HG03135 (cell line): ENCODE data around the gene FFAR1.

Experiments used
- ATAC-seq: cut with Tn5 transposase; IDR thresholded peaks from one replicate; pipeline ENCODE4 v1.9.1; 2021; ENCODE audit warnings: mild to moderate bottlenecking, moderate library complexity; ENCODE audit not compliant: unreplicated experiment

Gene FFAR1

GRCh38 chr19:35383536-35383935 lies 35.8 kb downstream of the FFAR1 start:
- ATAC-seq = no peak

- ATAC-seq = no peak
Measured at GRCh38 chr19:35388277-35389054, 40.8 kb downstream of the FFAR1 start.

DNA sequence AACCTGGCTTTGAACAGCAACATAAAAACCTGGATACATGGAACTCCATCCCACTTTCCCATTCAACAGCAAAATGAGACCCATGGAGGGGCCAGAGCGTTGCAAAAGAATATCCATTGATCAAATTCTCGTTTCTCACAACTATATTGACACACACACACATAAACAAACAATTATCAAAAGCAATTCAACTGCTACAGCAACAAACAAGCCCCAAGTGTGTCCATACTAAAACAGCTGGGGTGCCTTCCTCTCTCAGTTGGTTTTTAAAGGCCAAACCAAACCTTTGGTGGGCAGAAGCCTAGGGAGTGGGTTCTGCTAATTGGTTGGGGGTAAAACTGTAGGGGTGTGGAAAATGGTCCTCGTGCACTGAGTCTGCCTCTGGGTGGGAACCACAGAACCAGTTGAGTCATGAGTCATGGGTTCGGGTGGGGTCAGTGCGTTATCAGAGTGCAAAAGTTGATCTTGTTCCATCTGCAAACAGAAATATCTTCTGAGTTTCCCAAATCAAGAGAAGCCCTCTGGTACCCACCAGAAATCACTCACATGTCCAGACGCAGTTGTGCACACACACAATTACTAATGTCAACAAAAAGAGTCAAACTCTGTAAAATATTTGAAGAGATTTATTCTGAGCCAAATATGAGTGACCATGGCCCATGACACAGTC lies 41.6 kb downstream of the FFAR1 start:
- ATAC-seq = no peak

- no peak for ATAC-seq
Measured at GRCh38 chr19:35392742-35393715, 45.3 kb downstream of the FFAR1 start.

- no peak for ATAC-seq
Measured at GRCh38 chr19:35395382-35396199, 47.9 kb downstream of the FFAR1 start.

DNA sequence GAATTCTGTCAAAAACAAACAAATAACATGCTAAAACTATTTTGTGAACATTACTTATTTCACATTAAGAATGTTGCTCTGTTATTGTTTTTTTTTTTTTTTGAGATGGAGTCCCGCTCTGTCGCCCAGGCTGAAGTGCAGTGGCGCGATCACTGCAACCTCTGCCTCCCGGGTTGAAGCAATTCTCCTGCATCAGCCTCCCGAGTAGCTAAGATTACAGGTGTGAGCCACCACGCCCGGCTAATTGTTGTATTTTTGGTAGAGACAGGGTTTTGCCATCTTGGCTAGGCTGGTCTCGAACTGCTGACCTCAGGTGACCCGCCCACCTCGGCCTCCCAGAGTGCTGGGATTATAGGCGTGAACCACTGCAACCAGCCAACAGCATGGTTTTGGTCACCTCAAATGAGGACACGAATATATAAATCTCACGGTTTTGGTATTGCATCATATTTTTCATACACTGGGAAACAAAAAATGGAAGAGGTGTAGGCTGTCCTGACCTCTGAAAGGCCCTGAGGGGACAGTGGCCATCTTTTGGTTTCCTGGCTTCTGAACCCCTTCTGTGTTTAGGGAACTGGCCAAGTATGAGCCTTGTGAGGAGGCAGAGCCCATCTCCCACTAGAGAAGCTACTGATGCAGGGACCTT lies 48.7 kb downstream of the FFAR1 start:
- no peak for ATAC-seq

- ATAC-seq = no peak
Measured at GRCh38 chr19:35397064-35397463, 49.4 kb downstream of the FFAR1 start.
